Stimulated activated naive CD8-positive, alpha-beta T cell treated with anti-CD3 and anti-CD28 coated beads, Interleukin-15, amount 100 ng/mL, for 72 hours (primary cell): Measurements from ENCODE around the gene METAP2.
"Not testable (repeated sequence)": the region's sequence is repeated elsewhere in the genome, so short reads cannot be mapped to it uniquely, and the experiment has no call there.

Experiments
- ATAC-seq: fragments of 150-1000 bp; cut with Tn5 transposase; 2 replicates; pipeline ENCODE4 v1.10.0; 2021; ENCODE audit warnings: mild to moderate bottlenecking, moderate library complexity
- DNase-seq, 2 donors: peaks; one replicate each; pipeline ENCODE4 v3.0.0; 2021 to 2022
- H3K27ac Mint-ChIP-seq, 2 donors: one replicate each; pipeline ENCODE4 v1.8.0; 2022; ENCODE audit warnings: mild to moderate bottlenecking in 2 of 2, mixed read lengths in 2 of 2, moderate library complexity in 2 of 2
- H3K27me3 Mint-ChIP-seq: one replicate; pipeline ENCODE4 v1.8.0; 2022; ENCODE audit warnings: mixed read lengths
- H3K4me1 Mint-ChIP-seq: one replicate; pipeline ENCODE4 v1.8.0; 2022; ENCODE audit warnings: mild to moderate bottlenecking, mixed read lengths
- H3K4me3 Mint-ChIP-seq, 2 donors: one replicate each; pipeline ENCODE4 v1.8.0; 2022; ENCODE audit warnings: mild to moderate bottlenecking in 2 of 2, mixed read lengths in 2 of 2, moderate library complexity in 1 of 2
- H3K9me3 Mint-ChIP-seq, 2 donors: one replicate each; pipeline ENCODE4 v1.8.0; 2022; ENCODE audit warnings: mixed read lengths in 2 of 2

The METAP2 gene

DNA sequence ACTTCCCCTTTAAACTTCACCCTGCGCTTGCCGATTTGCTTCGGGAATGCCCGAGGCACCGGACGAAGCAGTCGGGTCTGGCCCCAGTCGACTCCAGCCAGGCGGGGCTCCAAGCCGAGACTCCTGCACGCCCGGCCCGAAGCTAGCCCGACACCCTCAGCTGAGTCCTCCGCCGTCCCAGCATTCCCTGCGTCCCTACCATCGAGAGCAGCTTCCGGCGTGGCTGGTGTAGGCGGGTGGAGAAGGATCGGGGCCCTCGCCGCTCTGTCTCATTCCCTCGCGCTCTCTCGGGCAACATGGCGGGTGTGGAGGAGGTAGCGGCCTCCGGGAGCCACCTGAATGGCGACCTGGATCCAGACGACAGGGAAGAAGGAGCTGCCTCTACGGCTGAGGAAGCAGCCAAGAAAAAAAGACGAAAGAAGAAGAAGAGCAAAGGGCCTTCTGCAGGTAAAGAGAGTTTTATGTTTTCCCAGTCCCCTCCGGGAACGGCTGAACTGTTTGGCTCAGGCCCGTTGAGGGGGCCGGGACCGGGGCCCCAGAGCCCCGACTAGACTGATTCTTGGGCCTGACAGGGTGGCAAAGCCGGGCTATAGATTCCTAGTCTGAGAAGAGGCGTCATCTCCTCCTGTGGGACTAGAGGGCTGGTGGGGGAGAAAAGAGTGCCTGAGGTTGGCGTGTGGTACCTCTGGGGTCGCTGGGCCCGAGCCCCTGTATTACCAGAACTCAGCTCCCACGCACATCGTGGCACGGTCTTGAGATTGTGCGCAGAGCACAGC lies at the start of gene METAP2:
TSS of gene METAP2 (plus strand) at position 269 of the 776 bp plus-strand sequence. CDS start at position 297, 28 bp downstream.
- Mint-ChIP-seq H3K27me3 (no peaks in the 10 kb centered on the region), H3K27ac (peak within 1 kb of the TSS; percentile 99 to 100), H3K4me1 (peaks cover 35% of the 10 kb centered on the region), H3K9me3 (no peaks in the 10 kb centered on the region), H3K4me3 (peak within 1 kb of the TSS; percentile 94 to 98)
- ATAC-seq = peak; percentile 98
- peak; percentile 90 to 95 for DNase-seq

DNA sequence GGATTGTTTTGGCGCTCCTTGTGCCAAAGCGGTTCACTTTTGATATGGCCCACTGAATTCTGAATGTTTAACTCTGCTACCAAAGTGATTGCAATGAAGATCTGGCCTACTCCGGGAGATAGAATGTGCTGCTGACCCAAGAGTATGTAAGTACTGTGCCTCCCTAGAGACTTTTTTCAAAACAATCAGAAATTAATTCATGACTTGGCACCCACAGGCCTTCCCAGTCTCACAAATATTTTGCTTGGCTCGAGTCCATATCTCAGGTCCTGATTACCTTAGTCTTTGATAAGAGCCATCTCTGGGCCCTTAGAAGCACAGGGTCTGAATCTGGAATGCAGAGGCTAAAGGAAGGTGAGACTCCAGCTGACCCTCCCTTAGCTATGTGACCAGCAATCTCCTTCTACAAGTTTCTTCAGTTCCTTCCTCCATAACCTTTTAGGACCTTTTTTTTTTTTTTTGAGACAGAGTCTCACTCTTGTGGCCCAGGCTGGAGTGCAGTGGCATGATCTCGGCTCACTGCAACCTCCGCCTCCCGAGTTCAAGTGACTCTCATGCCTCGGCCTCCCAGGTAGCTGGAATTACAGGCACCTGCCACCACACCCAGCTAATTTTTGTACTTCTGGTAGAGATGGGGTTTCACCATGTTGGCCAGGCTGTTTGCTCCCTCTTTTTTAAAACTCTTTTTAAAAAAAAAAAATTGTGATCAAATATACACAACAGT lies 49.5 kb upstream of the METAP2 start:
- Mint-ChIP-seq H3K27ac (no peak overlapping the region), H3K4me3 (no peak overlapping the region), H3K4me1 (peaks cover 13% of the 10 kb centered on the region), H3K27me3 (no peaks in the 10 kb centered on the region), H3K9me3 (peaks cover 0 to 3% of the 10 kb centered on the region in 2 donors)
- ATAC-seq = no peak
- no peak for DNase-seq

DNA sequence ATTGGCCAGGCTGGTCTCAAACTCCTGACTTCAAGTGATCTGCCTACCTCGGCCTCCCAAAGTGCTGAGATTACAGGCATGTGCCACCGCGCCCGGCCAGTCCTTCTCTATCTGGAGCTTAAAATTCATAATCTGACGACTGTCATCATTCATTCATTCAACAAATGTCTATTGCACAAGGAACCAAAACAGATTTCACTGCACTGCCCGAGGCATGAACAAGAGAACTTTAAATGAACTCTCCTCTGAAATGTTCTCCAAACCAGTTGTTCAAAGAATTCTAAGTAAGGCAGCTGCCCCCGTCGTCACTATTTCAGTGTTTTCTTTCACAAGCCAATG lies 44.8 kb upstream of the METAP2 start:
- Mint-ChIP-seq H3K27ac (no peak overlapping the region), H3K4me3 (no peak overlapping the region), H3K27me3 (no peaks in the 10 kb centered on the region), H3K4me1 (peaks cover 13% of the 10 kb centered on the region), H3K9me3 (peaks cover 0 to 3% of the 10 kb centered on the region in 2 donors)
- ATAC-seq (no peak), DNase-seq (no peak)

DNA sequence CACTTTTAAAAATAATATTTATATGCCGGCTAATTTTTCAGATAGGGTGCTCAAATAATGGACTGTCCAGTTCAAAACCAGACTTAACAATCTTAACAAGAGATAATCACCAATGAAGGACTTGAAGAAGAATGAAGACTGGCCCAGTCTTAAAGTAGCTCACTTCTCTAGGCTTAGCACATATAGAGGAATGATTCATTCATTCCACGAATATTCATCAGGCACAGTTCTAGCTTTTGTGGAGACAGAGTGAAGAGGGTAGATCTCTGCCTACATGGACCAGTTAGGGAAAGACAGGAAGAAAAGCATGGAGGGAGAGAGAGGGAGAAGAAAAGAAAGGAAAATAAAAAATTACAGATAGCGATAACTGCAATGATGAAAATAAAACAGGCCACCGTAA lies 42.8 kb upstream of the METAP2 start:
- H3K27ac Mint-ChIP-seq = no peak overlapping the region
- no peak for DNase-seq
- no peak overlapping the region for H3K4me3 Mint-ChIP-seq
- peaks cover 13% of the 10 kb centered on the region for H3K4me1 Mint-ChIP-seq
- H3K27me3 Mint-ChIP-seq = no peaks in the 10 kb centered on the region
- H3K9me3 Mint-ChIP-seq = no peaks in the 10 kb centered on the region
- no peak for ATAC-seq

DNA sequence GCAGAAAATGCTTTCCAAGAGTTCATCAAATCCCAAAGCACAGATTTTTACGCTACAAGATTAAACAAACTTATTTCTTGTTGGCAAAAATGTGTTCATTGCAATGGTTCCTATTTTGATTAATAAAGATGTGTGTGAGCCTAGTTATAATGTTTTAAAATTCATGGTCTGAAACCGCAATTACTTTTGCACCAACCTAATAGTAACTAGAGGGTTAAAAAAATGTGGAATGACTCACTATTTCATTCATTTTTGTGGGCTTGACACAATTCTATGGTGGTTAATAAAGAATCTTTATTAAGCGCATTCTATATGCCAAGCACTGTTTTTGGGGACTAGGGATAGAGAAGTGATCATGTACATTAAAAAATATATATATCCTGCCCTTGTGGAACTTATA lies 38.6 kb upstream of the METAP2 start:
- no peaks in the 10 kb centered on the region for H3K9me3 Mint-ChIP-seq
- no peak overlapping the region for H3K4me3 Mint-ChIP-seq
- H3K27ac Mint-ChIP-seq = no peak overlapping the region

DNA sequence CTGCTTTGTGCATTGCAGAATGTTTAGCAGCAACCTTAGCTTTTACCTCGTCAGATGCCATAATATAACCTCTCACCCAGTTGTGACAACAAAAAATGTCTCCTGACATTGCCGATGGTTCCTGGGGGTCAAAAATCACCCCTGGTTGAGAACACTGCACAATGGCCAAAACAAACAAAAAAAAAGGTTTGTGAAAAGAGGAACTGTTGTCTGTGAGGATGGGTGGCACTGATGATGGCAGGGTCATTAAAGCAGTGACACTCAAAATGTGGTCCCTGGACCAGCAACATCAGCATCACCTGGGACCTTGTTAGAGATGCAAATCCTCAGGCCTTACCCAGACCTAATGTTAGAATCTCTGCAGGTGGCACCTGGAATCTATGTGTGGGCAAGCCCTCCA lies 36.4 kb upstream of the METAP2 start:
- H3K4me3 Mint-ChIP-seq = no peak overlapping the region
- H3K9me3 Mint-ChIP-seq = no peaks in the 10 kb centered on the region
- no peaks in the 10 kb centered on the region for H3K4me1 Mint-ChIP-seq
- H3K27ac Mint-ChIP-seq = no peak overlapping the region
- no peak for DNase-seq
- ATAC-seq = no peak
- H3K27me3 Mint-ChIP-seq = no peaks in the 10 kb centered on the region

More for the DNA sequence above, 38.6 kb upstream of the METAP2 start:
- Mint-ChIP-seq H3K4me1 (no peaks in the 10 kb centered on the region), H3K27me3 (no peaks in the 10 kb centered on the region)
- DNase-seq (no peak), ATAC-seq (no peak)

DNA sequence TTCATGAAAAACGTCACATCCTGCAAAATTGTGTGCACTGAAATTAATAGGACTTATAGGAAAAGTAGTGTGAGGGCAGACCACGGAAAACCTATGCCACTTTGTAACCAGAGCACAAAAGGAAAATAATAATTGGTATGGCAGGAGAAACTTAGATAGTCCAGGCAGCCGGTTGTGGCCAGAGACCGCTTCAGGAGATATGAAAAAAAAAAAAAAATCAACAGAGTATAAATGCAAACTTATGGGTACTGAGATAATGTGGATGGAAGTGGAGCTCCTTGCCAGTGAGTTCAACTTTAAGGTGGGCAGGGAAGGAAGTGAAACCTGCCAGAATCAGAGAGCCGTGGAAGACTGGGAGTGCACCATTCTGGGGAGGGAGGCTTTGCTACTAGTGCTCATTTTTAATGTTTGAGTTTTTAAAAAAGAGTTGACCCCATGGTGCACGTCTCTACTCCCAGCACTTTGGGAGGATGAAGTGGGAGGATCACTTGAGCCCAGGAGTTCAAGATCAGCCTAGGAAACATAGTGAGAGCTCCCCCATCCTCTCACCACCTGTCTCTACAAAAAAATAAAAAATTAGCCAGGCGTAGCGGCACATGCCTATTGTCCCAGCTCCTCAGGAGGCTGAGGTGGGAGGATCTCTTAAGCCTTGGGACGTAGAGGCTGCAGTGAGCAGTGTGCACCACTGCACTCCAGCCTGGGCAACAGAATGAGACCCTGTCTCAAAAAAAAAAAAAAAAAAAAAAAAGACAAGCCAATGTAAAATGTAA lies 34.3 kb upstream of the METAP2 start:
- H3K4me1 Mint-ChIP-seq = no peaks in the 10 kb centered on the region
- DNase-seq (no peak), ATAC-seq (no peak)
- H3K4me3 Mint-ChIP-seq = no peak overlapping the region
- H3K9me3 Mint-ChIP-seq = no peaks in the 10 kb centered on the region
- H3K27me3 Mint-ChIP-seq = no peaks in the 10 kb centered on the region
- H3K27ac Mint-ChIP-seq = peak overlapping the region in 1 of 2 donors; percentile 10

DNA sequence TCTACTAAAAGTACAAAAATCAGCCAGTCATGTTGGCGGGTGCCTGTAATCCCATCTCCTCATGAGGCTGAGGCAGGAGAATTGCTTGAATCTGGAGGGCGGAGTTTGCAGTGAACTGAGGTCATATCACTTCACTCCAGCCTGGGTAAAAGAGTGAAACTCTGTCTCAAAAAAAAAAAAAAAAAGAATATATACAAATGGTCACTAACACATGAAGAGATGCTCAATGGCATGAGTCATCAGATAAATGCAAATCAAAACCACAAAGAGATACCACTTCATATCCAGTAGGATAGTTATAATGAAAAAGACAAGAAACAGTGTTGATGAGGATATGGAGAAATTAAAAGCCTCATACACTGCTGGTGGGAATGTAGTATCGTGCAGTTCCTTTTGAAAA lies 33.6 kb upstream of the METAP2 start:
- peaks cover 0 to 7% of the 10 kb centered on the region in 2 donors for H3K9me3 Mint-ChIP-seq
- DNase-seq (no peak), ATAC-seq (no peak)
- no peak overlapping the region for H3K27ac Mint-ChIP-seq
- H3K27me3 Mint-ChIP-seq = peaks cover 7% of the 10 kb centered on the region
- H3K4me3 Mint-ChIP-seq = no peak overlapping the region
- H3K4me1 Mint-ChIP-seq = no peaks in the 10 kb centered on the region

DNA sequence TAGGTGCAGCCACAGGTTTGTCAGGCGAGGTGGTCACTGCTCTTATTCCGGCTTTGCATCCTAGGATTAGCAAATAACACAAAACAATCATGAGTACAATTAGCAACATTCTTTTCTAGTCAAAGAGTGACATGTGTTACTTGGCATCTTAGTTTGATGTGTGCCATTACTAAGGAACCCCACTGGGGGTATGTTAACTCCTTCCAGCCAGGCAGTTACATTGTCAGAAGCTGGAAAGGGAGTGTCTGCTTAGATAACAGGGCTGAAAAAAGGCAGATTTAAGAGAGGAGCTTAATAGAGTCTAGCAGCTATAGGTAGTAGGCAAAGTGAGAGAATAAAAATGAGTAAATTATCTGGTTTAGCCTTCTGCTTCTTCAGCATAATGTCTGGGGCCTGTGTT lies 30.5 kb upstream of the METAP2 start:
- no peak overlapping the region for H3K27ac Mint-ChIP-seq
- H3K9me3 Mint-ChIP-seq = peaks cover 0 to 9% of the 10 kb centered on the region in 2 donors
- peaks cover 27% of the 10 kb centered on the region for H3K27me3 Mint-ChIP-seq
- no peak for DNase-seq
- no peak for ATAC-seq
- H3K4me1 Mint-ChIP-seq = no peaks in the 10 kb centered on the region
- no peak overlapping the region for H3K4me3 Mint-ChIP-seq

DNA sequence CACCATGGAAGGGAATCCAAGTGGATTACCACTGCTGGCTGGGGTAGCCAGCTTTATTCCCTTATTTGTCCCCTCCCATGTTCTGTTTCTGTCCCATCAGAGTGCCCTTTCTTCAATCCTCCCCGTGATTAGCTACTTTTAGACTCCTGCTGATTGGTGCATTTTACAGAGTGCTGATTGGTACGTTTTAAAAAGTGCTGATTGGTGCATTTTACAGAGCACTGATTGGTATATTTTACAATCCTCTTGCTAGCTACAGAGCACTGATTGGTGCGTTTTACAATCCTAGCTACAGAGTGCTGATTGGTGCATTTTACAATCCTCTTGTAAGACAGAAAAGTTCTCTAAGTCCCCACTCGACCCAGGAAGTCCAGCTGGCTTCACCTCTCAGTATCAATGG lies 28.9 kb upstream of the METAP2 start:
- H3K27me3 Mint-ChIP-seq = peaks cover 33% of the 10 kb centered on the region
- not testable (repeated sequence) for H3K4me3 Mint-ChIP-seq, H3K27ac Mint-ChIP-seq, ATAC-seq, H3K4me1 Mint-ChIP-seq, H3K9me3 Mint-ChIP-seq, DNase-seq

DNA sequence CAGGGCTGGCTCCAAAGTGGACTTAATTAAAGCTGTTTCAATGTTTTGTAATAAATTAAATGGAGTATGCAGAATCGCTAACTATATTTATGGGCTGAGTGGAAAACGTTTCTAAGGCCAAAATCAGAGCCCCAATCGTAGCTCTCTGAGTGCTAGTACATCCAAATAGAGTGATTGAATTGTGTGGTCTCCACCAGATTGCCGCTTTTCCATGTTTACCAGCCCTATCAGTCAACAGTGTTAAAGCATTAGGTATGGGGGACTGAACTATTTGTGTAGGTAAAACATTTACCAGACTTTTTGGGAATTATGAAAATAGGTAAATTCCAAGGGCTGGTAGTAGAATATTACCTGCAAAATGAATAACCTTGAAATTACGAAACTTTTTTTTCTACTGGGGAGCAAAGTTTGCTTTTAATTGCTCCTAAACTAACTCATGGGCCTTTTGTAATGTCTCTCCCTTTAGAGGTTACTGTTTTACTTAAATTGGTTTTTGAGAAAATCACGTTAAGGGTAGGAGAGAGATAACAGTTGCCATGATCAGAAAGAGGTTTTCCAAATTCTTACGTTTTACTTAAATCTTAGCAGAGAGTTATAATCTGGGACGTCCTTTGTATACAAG lies 28.0 kb upstream of the METAP2 start:
- Mint-ChIP-seq H3K27ac (no peak overlapping the region), H3K9me3 (peaks cover 0 to 9% of the 10 kb centered on the region in 2 donors), H3K4me3 (no peak overlapping the region), H3K4me1 (no peaks in the 10 kb centered on the region), H3K27me3 (peaks cover 37% of the 10 kb centered on the region)
- DNase-seq (no peak), ATAC-seq (no peak)

DNA sequence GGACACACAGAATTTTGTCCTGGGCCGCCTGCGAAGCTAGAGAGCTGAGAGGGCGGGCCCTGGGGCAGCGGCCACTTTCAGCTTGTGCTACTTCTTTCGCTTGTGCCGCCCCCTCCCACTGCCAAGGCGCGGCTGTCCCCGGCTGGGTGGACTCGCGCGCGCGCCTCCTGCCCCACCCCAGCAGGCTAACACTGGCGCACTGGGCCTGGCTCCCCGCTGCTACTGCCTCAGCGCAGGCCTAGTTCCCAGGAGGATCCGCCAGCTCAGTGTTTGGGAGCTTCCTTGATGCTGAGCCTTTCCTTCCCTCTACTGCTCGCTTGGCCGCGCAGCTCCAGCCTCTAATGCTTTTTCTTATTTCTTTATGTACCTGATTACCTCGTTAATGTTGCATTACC lies 27.4 kb upstream of the METAP2 start:
- Mint-ChIP-seq H3K27me3 (peaks cover 37% of the 10 kb centered on the region), H3K4me3 (peak overlapping the region in 1 of 2 donors; percentile 30), H3K4me1 (no peaks in the 10 kb centered on the region), H3K9me3 (peaks cover 0 to 9% of the 10 kb centered on the region in 2 donors), H3K27ac (no peak overlapping the region)
- no peak for DNase-seq
- no peak for ATAC-seq

DNA sequence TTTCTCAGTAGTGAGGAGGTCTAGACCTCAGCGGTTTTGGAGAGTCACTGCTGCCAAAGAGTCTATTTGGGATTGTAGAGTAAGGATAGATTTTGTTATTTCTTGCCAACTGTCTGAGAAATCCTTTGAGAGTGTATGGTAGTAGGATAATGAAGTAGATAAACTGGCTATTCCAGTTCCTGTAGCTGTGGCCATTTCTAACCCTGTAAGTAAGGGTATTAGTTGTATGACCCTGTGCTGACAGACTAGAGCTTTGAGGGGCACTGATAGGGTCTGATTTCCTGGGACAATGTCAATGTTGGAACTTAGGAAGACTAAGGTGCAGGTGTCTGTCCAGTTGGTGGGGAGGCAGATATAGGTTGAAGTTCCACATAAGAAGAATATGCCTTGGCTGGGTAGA lies 24.3 kb upstream of the METAP2 start:
- not testable (repeated sequence) for H3K4me3 Mint-ChIP-seq, H3K9me3 Mint-ChIP-seq, H3K27ac Mint-ChIP-seq, H3K4me1 Mint-ChIP-seq, ATAC-seq, DNase-seq
- peaks cover 37% of the 10 kb centered on the region for H3K27me3 Mint-ChIP-seq

DNA sequence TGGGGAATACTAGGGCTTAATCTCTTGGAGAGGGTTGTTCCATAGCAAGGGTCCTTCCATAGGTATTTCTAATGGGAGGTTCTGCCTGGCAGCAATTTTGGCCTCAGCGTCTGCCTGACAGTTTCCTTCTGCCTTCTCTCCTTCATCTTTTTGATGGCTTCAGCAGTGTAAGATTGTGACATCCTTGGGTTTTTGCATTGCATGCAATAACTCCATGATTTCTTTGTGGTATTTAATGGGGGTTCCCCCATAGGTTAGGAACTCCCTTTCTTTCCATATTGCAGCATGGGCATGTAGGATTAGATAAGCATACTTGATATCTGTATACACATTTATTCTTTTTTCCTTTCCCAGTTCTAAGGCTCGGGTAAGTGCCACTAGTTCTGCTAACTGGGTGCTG lies 21.5 kb upstream of the METAP2 start:
- not testable (repeated sequence) for H3K4me3 Mint-ChIP-seq, H3K27ac Mint-ChIP-seq, ATAC-seq, H3K4me1 Mint-ChIP-seq, DNase-seq
- H3K27me3 Mint-ChIP-seq = peaks cover 13% of the 10 kb centered on the region
- peaks cover 12 to 16% of the 10 kb centered on the region in 2 donors for H3K9me3 Mint-ChIP-seq

DNA sequence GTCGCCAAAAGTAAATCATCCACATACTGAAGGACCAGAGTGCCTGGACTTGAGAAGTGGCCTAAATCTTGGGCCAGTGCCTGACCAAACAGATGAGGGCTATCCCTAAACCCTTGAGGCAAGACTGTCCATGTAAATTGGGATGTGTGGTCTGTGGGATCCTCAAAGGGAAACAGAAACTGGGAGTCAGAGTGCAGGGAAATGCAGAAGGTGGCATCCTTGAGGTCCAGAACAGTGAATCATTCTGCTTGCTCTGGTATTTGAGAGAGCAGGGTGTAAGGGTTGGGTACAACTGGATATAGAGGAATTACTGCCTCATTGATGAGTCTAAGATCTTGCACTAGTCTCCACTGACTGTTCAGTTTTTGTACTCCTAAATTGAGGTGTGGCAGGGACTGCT lies 20.1 kb upstream of the METAP2 start:
- not testable (repeated sequence) for ATAC-seq, DNase-seq, H3K4me3 Mint-ChIP-seq, H3K4me1 Mint-ChIP-seq, H3K27ac Mint-ChIP-seq
- Mint-ChIP-seq H3K27me3 (peaks cover 10% of the 10 kb centered on the region), H3K9me3 (peaks cover 22 to 30% of the 10 kb centered on the region in 2 donors)
